Chondrocyte (in vitro differentiated cells): ENCODE data around the gene HSD11B2. TPM values are rescaled to one million over a fixed set of nuclear protein-coding genes. Genes with fewer than 3 reads are reported as not detected.

Source experiments
- DNase-seq: peaks from one replicate; pipeline ENCODE4 v3.0.0; 2021; ENCODE audit warnings: mixed read lengths, low spot score
- H3K27ac Mint-ChIP-seq: one replicate; pipeline ENCODE4 v1.8.0; 2021; ENCODE audit warnings: mild to moderate bottlenecking, moderate library complexity, mixed read lengths; ENCODE audit not compliant: unreplicated experiment
- H3K27me3 Mint-ChIP-seq: 2 replicates; pipeline ENCODE4 v1.8.0; 2021; ENCODE audit warnings: low read depth, mixed read lengths
- H3K36me3 Mint-ChIP-seq: 2 replicates; pipeline ENCODE4 v1.8.0; 2021; ENCODE audit warnings: low read depth, mixed read lengths
- H3K4me1 Mint-ChIP-seq: 2 replicates; pipeline ENCODE4 v1.8.0; 2021; ENCODE audit warnings: low read depth, mild to moderate bottlenecking, mixed read lengths
- H3K4me3 Mint-ChIP-seq: one replicate; pipeline ENCODE4 v1.8.0; 2021; ENCODE audit warnings: mild to moderate bottlenecking, moderate library complexity, mixed read lengths; ENCODE audit not compliant: unreplicated experiment
- H3K9me3 Mint-ChIP-seq: 2 replicates; pipeline ENCODE4 v1.8.0; 2021; ENCODE audit warnings: low read depth, mixed read lengths
- total RNA-seq: library from RNA; stranded (reverse); gene quantifications from 3 replicates; pipeline ENCODE4 v1.2.1, GENCODE V29; 2021
- TF ChIP-seq, protein P1 (sequence below): fragments of 200-600 bp; sonication (generic); IDR thresholded peaks from 2 replicates; pipeline ENCODE4 v1.5.0; 2021; ENCODE audit warnings: antibody characterized with exemption, mild to moderate bottlenecking, moderate library complexity

HSD11B2 gene
- total RNA-seq, 1 donor from 2014 or later, result 0.20 TPM

DNA sequence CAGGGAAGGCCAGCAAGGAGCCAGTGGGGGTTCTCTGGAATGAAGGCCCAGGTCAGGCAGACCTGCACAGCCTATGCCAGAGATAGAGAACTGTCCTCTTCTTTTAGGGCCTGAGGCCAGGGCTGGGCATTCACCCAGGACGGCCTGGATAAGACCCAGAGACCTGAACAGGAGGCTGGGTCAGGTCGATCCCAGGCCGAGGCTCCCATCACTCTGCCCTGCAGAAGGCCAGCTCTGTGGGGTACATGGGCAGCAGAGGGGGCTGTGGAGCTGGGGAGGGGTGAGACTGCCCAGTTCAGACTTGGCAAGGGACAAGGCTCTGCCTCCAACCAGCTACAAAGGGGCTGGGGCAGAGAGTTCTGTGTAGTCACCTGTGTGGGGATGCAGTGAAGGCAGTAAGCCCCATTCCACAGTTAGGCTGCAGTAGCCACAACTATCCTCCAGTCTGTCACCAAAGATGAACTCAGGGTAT is 14.6 kb downstream of the HSD11B2 start:
- no peak for DNase-seq
- Mint-ChIP-seq H3K36me3 (peaks cover 6% of the 10 kb centered on the region), H3K27me3 (no peaks in the 10 kb centered on the region)

DNA sequence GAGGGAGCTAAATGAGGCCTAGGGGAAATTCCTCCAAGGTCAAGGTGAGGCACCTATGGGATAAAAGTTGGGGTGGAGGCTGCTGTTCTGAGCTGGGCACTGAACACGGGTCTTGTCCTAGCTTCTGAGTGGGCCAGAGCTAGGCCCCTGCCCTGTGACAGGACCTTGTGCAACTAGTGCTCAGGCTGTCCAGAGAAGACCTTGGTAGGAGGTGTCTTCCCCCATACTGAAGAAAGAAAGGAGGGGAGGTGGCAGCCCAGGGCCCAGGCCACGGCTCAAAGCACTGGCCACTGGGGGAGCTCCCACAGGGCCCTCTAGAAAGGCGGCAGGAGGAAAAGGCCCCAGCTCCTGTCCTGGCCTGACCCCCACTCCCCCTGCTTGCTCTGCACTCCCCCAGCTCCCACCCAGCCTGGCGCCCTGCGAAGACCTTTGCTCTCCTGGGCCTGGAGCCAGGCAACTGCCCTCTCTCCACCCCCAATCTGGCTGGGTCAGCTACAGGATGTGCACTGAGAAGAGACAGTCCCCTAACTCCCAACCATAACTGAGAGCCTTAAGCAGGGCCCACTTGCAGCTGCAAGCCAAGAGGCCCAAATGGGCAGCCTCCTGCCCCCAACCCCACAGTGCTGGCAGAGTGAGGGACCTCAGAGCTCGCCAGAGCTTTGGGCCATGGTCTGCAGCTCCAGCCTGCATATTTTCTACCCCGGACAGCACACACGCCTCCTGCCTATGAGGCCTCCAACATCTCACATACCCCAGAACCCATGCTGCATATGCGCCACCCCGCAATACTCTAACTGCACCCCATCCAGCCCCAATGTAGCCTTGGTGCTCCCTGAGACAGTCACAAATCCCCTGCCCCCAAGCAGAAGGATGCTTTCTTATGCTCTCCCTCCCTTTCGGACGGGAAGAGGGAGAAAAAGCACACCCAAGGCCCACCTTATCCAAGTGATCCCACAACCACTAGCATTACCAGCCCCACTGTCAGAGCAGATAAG is 15.3 kb downstream of the HSD11B2 start:
- Mint-ChIP-seq H3K27me3 (no peaks in the 10 kb centered on the region), H3K4me1 (peaks cover 12% of the 10 kb centered on the region), H3K4me3 (no peak overlapping the region), H3K9me3 (no peaks in the 10 kb centered on the region), H3K36me3 (peaks cover 9% of the 10 kb centered on the region), H3K27ac (peak overlapping the region; percentile 45)
- TF ChIP-seq, protein P1, sequence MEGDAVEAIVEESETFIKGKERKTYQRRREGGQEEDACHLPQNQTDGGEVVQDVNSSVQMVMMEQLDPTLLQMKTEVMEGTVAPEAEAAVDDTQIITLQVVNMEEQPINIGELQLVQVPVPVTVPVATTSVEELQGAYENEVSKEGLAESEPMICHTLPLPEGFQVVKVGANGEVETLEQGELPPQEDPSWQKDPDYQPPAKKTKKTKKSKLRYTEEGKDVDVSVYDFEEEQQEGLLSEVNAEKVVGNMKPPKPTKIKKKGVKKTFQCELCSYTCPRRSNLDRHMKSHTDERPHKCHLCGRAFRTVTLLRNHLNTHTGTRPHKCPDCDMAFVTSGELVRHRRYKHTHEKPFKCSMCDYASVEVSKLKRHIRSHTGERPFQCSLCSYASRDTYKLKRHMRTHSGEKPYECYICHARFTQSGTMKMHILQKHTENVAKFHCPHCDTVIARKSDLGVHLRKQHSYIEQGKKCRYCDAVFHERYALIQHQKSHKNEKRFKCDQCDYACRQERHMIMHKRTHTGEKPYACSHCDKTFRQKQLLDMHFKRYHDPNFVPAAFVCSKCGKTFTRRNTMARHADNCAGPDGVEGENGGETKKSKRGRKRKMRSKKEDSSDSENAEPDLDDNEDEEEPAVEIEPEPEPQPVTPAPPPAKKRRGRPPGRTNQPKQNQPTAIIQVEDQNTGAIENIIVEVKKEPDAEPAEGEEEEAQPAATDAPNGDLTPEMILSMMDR, result no peak
- no peak for DNase-seq

More for the DNA sequence above, 14.6 kb downstream of the HSD11B2 start:
- no peak overlapping the region for H3K27ac Mint-ChIP-seq
- H3K9me3 Mint-ChIP-seq, result no peaks in the 10 kb centered on the region
- peaks cover 12% of the 10 kb centered on the region for H3K4me1 Mint-ChIP-seq
- no peak overlapping the region for H3K4me3 Mint-ChIP-seq
- TF ChIP-seq, protein P1, result no peak

DNA sequence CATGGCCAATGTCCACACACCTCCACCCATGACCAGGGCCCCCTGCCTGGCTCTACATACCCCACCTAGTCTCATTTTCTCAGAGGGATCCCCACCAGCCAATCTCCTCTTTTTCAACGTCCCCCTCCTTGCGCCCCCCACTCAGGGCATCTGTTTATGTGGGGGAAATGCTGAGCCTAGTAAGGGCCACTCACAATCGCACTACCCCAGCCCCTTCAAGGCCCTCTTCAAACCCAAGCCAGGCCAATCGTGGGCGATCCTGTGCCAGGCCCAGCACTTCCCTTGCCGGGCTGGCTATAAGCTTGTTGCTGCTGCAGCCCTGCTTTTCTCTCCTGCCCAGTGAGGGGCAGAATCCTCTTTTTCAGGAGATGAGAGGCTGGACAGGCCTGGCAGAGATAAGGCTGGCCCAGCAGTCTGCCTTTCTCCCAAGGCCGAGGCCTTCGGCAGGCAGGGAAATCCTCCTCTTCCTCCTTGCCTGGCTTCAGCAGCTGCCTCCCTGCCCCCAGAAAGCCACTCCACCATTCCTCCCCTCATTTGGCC is 16.1 kb downstream of the HSD11B2 start:
- Mint-ChIP-seq H3K27me3 (no peaks in the 10 kb centered on the region), H3K4me3 (no peak overlapping the region)
- no peak for DNase-seq

DNA sequence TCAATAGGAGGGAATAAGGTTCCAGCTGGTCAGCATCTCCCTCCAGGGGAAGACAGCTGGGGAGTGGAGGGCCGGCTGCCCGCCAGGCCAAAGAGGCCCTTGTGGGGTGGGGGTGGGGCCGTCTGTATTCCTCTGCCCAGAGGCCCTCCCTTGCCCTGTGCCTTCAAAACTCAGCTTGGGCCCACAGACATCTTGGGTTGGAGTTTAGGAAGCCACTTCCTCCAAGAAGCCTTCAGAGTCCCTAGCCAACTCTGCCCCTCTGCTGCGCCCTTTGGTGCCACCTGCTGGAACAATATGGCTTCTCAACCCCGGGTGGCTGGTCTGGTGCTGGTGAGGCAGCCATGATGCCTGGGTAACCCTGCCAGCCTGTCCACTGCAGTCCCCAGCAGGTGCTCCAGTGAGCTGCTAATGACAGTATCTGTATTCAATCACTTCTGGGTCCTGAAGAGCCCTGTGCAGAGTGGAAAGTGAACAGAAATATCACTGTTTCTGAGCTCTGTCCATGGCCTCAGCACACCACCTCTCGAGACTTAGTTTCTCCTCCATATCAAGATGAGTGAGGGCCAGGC is 16.7 kb downstream of the HSD11B2 start:
- no peaks in the 10 kb centered on the region for H3K27me3 Mint-ChIP-seq
- TF ChIP-seq, protein P1, result peak; percentile 64
- no peak overlapping the region for H3K27ac Mint-ChIP-seq
- H3K9me3 Mint-ChIP-seq, result no peaks in the 10 kb centered on the region
- H3K4me3 Mint-ChIP-seq, result no peak overlapping the region
- no peak for DNase-seq
- H3K4me1 Mint-ChIP-seq, result peaks cover 12% of the 10 kb centered on the region
- peaks cover 10% of the 10 kb centered on the region for H3K36me3 Mint-ChIP-seq

More for the DNA sequence above, 16.1 kb downstream of the HSD11B2 start:
- peaks cover 12% of the 10 kb centered on the region for H3K4me1 Mint-ChIP-seq
- no peak overlapping the region for H3K27ac Mint-ChIP-seq
- TF ChIP-seq, protein P1, result no peak
- H3K9me3 Mint-ChIP-seq, result no peaks in the 10 kb centered on the region
- H3K36me3 Mint-ChIP-seq, result peaks cover 10% of the 10 kb centered on the region

DNA sequence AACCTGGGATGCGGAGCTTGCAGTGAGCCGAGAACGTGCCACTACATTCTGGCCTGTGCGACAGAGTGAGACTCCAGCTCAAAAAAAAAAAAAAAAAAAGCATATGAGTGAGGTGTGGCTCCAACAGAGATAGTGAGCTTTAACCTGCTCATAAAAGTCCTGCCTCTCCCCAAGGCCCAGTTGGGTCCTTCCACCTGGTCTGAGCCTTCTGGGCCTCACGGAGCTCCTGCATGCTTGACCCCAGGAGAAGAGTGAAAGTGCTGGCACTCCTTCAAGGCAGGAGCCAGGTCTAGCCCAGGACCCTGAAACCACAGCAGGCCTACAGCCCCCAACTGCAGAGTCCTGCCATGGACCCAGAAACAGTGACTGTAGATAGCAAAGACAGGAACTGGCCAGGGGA is 17.7 kb downstream of the HSD11B2 start:
- Mint-ChIP-seq H3K36me3 (peaks cover 12% of the 10 kb centered on the region), H3K27ac (no peak overlapping the region), H3K27me3 (no peaks in the 10 kb centered on the region), H3K4me3 (no peak overlapping the region), H3K9me3 (no peaks in the 10 kb centered on the region), H3K4me1 (peaks cover 12% of the 10 kb centered on the region)
- TF ChIP-seq, protein P1, result no peak
- DNase-seq, result no peak
